GM19035 (cell line): ENCODE measurements around the gene OLIG1.

ENCODE experiments used
- ATAC-seq: cut with Tn5 transposase; IDR thresholded peaks from one replicate; pipeline ENCODE4 v1.9.1; 2021; ENCODE audit not compliant: unreplicated experiment

OLIG1 gene, protein sequence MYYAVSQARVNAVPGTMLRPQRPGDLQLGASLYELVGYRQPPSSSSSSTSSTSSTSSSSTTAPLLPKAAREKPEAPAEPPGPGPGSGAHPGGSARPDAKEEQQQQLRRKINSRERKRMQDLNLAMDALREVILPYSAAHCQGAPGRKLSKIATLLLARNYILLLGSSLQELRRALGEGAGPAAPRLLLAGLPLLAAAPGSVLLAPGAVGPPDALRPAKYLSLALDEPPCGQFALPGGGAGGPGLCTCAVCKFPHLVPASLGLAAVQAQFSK

DNA sequence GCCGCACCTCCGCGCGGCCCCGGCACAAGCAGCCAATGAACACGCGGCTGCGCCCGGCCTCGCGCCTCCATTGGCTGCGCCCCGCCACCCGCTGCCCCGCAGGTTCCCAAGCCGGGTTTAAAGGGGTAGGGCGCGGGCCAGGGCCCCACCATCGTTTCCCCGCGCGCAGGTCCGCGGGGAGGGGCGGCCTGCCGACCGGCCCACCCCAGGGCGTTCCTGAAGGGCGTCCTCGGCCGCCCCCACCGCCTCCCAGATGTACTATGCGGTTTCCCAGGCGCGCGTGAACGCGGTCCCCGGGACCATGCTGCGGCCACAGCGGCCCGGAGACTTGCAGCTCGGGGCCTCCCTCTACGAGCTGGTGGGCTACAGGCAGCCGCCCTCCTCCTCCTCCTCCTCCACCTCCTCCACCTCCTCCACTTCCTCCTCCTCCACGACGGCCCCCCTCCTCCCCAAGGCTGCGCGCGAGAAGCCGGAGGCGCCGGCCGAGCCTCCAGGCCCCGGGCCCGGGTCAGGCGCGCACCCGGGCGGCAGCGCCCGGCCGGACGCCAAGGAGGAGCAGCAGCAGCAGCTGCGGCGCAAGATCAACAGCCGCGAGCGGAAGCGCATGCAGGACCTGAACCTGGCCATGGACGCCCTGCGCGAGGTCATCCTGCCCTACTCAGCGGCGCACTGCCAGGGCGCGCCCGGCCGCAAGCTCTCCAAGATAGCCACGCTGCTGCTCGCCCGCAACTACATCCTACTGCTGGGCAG lies at the start of gene OLIG1:
Gene OLIG1 (plus strand): TSS at position 148 of the 750 bp plus-strand sequence. CDS start 106 bp downstream, at position 254.
- no peak for ATAC-seq

DNA sequence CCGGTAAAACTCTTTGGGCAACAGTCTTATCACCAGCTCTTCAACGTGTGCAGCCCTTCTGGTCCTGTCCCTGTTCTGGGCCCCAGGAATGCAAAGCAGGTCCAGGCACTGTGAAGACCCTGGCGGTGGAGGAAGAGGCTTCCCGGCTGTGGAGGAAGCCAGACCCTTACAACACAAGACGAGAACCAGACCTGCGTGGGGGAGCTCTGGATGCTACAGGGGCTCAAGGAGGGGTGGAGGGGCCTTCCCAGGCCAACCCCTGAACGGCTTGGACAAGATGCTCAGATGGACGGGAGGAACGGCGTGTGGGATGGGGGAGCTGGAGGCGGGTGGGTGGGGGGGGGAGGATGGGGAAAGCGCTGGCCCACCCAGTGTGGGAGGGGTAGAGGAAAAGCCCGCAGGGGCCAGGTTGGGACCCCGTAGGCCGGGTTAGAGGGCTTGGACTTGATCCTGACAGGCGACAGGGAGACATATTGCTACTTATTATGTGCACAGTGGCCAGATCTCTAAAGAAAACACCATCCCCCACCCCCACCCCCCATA lies 49.3 kb upstream of the OLIG1 start:
- no peak for ATAC-seq

DNA sequence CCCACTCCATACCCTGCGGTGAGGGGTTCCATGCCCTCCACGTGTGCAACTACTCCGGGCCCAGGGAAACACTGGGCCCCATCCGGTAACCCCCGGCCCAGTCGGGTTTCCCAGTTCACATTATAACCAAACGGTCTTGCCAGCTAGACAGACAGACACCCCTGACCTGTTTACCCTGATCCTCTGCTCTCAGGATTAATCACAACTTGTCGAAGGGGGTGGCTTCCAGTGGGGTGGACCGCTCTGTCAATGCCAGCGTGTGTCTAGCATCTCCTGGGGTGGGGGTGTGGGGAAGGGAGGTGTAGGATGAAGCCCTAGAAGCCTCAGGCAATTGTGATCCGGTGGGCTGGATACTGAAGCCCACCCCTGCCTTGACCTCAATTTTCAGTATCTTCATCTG lies 48.8 kb upstream of the OLIG1 start:
- ATAC-seq = no peak

DNA sequence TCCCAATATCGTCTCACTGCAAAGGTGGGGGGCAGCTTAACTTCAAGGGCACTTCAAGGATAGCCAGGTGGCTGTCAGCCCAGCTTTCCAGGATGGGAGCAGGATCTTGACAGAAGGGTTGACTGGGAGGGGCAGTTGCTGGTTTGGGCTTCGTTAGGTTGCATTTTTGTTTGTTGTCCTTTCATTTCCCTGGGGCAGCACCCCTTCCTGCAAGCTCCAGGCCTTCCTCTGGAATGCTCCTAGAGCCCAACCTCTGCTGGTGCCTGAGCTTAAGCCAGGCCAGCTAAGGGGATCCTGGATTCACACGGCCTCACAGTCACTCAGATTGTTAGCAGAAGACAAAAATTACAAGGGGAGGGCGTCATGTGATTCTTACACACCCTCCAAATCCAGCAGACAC lies 48.3 kb upstream of the OLIG1 start:
- no peak for ATAC-seq

DNA sequence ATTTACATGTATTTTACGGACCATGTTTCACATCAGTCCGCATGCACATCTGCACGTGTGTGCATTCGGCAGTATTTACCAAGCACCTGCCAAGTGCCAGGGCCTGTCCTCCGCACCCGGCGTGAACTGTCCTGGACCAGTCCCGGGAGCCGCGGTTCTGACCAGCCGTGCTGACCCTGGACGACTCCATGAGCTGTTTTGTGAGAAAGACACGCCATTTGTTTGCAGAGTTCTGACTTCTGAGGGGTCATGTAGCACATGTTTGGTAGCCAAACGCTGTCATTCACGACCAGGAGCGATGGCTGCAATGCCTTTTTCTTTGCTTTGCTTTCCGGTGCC lies 47.5 kb upstream of the OLIG1 start:
- no peak for ATAC-seq

DNA sequence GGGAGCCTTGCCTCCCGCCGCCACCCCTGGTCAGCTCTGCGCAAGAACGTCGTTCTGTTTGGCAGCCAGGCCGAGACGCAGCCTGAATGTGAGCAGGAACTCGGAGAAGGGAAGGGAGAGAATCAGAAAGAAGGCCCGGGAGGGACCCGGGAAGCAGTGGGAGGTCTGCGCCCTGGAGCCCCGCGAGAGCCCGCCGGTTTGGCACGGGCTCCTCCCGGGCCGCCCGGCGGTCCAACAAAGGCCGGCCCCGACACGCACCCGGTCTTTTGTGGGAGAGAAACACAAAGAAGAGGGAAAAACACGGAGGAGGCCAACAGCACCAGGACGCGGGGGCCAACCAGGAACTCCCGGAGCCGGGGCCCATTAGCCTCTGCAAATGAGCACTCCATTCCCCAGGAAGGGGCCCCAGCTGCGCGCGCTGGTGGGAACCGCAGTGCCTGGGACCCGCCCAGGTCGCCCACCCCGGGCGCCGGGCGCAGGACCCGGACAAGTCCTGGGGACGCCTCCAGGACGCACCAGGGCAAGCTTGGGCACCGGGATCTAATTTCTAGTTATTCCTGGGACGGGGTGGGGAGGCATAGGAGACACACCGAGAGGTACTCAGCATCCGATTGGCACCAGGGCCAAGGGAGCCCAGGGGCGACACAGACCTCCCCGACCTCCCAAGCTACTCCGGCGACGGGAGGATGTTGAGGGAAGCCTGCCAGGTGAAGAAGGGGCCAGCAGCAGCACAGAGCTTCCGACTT lies 46.9 kb upstream of the OLIG1 start:
- ATAC-seq = no peak

DNA sequence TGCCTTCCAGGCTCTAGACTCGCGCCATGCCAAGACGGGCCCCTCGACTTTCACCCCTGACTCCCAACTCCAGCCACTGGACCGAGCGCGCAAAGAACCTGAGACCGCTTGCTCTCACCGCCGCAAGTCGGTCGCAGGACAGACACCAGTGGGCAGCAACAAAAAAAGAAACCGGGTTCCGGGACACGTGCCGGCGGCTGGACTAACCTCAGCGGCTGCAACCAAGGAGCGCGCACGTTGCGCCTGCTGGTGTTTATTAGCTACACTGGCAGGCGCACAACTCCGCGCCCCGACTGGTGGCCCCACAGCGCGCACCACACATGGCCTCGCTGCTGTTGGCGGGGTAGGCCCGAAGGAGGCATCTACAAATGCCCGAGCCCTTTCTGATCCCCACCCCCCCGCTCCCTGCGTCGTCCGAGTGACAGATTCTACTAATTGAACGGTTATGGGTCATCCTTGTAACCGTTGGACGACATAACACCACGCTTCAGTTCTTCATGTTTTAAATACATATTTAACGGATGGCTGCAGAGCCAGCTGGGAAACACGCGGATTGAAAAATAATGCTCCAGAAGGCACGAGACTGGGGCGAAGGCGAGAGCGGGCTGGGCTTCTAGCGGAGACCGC lies 46.3 kb upstream of the OLIG1 start:
- ATAC-seq = no peak

DNA sequence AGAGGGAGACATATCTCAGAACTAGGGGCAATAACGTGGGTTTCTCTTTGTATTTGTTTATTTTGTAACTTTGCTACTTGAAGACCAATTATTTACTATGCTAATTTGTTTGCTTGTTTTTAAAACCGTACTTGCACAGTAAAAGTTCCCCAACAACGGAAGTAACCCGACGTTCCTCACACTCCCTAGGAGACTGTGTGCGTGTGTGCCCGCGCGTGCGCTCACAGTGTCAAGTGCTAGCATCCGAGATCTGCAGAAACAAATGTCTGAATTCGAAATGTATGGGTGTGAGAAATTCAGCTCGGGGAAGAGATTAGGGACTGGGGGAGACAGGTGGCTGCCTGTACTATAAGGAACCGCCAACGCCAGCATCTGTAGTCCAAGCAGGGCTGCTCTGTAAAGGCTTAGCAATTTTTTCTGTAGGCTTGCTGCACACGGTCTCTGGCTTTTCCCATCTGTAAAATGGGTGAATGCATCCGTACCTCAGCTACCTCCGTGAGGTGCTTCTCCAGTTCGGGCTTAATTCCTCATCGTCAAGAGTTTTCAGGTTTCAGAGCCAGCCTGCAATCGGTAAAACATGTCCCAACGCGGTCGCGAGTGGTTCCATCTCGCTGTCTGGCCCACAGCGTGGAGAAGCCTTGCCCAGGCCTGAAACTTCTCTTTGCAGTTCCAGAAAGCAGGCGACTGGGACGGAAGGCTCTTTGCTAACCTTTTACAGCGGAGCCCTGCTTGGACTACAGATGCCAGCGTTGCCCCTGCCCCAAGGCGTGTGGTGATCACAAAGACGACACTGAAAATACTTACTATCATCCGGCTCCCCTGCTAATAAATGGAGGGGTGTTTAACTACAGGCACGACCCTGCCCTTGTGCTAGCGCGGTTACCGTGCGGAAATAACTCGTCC lies 45.5 kb upstream of the OLIG1 start:
- no peak for ATAC-seq

DNA sequence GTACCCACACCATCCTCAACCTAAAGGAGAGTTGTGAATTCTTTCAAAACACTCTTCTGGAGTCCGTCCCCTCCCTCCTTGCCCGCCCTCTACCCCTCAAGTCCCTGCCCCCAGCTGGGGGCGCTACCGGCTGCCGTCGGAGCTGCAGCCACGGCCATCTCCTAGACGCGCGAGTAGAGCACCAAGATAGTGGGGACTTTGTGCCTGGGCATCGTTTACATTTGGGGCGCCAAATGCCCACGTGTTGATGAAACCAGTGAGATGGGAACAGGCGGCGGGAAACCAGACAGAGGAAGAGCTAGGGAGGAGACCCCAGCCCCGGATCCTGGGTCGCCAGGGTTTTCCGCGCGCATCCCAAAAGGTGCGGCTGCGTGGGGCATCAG lies 44.8 kb upstream of the OLIG1 start:
- ATAC-seq = no peak

DNA sequence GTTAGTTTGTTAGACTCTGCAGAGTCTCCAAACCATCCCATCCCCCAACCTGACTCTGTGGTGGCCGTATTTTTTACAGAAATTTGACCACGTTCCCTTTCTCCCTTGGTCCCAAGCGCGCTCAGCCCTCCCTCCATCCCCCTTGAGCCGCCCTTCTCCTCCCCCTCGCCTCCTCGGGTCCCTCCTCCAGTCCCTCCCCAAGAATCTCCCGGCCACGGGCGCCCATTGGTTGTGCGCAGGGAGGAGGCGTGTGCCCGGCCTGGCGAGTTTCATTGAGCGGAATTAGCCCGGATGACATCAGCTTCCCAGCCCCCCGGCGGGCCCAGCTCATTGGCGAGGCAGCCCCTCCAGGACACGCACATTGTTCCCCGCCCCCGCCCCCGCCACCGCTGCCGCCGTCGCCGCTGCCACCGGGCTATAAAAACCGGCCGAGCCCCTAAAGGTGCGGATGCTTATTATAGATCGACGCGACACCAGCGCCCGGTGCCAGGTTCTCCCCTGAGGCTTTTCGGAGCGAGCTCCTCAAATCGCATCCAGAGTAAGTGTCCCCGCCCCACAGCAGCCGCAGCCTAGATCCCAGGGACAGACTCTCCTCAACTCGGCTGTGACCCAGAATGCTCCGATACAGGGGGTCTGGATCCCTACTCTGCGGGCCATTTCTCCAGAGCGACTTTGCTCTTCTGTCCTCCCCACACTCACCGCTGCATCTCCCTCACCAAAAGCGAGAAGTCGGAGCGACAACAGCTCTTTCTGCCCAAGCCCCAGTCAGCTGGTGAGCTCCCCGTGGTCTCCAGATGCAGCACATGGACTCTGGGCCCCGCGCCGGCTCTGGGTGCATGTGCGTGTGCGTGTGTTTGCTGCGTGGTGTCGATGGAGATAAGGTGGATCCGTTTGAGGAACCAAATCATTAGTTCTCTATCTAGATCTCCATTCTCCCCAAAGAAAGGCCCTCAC lies 44.2 kb upstream of the OLIG1 start, which contains the start of gene OLIG2:
Gene OLIG2 (plus strand): TSS at position 447 of the 954 bp plus-strand sequence. CDS start 928 bp downstream, outside the sequence.
- no peak for ATAC-seq

DNA sequence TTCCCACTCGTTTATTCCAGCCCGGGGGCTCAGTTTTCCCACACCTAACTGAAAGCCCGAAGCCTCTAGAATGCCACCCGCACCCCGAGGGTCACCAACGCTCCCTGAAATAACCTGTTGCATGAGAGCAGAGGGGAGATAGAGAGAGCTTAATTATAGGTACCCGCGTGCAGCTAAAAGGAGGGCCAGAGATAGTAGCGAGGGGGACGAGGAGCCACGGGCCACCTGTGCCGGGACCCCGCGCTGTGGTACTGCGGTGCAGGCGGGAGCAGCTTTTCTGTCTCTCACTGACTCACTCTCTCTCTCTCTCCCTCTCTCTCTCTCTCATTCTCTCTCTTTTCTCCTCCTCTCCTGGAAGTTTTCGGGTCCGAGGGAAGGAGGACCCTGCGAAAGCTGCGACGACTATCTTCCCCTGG lies 43.5 kb upstream of the OLIG1 start:
- ATAC-seq = no peak

DNA sequence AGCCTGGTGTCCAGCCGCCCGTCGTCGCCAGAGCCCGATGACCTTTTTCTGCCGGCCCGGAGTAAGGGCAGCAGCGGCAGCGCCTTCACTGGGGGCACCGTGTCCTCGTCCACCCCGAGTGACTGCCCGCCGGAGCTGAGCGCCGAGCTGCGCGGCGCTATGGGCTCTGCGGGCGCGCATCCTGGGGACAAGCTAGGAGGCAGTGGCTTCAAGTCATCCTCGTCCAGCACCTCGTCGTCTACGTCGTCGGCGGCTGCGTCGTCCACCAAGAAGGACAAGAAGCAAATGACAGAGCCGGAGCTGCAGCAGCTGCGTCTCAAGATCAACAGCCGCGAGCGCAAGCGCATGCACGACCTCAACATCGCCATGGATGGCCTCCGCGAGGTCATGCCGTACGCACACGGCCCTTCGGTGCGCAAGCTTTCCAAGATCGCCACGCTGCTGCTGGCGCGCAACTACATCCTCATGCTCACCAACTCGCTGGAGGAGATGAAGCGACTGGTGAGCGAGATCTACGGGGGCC lies 43.0 kb upstream of the OLIG1 start:
- ATAC-seq = no peak

DNA sequence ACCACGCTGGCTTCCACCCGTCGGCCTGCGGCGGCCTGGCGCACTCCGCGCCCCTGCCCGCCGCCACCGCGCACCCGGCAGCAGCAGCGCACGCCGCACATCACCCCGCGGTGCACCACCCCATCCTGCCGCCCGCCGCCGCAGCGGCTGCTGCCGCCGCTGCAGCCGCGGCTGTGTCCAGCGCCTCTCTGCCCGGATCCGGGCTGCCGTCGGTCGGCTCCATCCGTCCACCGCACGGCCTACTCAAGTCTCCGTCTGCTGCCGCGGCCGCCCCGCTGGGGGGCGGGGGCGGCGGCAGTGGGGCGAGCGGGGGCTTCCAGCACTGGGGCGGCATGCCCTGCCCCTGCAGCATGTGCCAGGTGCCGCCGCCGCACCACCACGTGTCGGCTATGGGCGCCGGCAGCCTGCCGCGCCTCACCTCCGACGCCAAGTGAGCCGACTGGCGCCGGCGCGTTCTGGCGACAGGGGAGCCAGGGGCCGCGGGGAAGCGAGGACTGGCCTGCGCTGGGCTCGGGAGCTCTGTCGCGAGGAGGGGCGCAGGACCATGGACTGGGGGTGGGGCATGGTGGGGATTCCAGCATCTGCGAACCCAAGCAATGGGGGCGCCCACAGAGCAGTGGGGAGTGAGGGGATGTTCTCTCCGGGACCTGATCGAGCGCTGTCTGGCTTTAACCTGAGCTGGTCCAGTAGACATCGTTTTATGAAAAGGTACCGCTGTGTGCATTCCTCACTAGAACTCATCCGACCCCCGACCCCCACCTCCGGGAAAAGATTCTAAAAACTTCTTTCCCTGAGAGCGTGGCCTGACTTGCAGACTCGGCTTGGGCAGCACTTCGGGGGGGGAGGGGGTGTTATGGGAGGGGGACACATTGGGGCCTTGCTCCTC lies 42.3 kb upstream of the OLIG1 start:
- no peak for ATAC-seq

DNA sequence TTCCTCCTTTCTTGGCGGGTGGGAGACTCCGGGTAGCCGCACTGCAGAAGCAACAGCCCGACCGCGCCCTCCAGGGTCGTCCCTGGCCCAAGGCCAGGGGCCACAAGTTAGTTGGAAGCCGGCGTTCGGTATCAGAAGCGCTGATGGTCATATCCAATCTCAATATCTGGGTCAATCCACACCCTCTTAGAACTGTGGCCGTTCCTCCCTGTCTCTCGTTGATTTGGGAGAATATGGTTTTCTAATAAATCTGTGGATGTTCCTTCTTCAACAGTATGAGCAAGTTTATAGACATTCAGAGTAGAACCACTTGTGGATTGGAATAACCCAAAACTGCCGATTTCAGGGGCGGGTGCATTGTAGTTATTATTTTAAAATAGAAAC lies 41.7 kb upstream of the OLIG1 start:
- ATAC-seq = no peak

DNA sequence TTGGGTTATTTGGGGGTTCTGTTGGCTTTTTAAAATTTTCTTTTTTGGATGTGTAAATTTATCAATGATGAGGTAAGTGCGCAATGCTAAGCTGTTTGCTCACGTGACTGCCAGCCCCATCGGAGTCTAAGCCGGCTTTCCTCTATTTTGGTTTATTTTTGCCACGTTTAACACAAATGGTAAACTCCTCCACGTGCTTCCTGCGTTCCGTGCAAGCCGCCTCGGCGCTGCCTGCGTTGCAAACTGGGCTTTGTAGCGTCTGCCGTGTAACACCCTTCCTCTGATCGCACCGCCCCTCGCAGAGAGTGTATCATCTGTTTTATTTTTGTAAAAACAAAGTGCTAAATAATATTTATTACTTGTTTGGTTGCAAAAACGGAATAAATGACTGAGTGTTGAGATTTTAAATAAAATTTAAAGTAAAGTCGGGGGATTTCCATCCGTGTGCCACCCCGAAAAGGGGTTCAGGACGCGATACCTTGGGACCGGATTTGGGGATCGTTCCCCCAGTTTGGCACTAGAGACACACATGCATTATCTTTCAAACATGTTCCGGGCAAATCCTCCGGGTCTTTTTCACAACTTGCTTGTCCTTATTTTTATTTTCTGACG lies 41.1 kb upstream of the OLIG1 start:
- no peak for ATAC-seq

DNA sequence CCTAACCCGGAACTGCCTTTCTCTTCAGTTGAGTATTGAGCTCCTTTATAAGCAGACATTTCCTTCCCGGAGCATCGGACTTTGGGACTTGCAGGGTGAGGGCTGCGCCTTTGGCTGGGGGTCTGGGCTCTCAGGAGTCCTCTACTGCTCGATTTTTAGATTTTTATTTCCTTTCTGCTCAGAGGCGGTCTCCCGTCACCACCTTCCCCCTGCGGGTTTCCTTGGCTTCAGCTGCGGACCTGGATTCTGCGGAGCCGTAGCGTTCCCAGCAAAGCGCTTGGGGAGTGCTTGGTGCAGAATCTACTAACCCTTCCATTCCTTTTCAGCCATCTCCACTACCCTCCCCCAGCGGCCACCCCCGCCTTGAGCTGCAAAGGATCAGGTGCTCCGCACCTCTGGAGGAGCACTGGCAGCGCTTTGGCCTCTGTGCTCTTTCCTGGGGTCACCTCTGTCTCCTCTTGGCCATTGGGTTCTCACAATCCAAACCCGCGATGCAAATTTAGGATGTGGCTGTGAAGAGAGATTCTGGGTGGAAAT lies 40.5 kb upstream of the OLIG1 start:
- no peak for ATAC-seq

DNA sequence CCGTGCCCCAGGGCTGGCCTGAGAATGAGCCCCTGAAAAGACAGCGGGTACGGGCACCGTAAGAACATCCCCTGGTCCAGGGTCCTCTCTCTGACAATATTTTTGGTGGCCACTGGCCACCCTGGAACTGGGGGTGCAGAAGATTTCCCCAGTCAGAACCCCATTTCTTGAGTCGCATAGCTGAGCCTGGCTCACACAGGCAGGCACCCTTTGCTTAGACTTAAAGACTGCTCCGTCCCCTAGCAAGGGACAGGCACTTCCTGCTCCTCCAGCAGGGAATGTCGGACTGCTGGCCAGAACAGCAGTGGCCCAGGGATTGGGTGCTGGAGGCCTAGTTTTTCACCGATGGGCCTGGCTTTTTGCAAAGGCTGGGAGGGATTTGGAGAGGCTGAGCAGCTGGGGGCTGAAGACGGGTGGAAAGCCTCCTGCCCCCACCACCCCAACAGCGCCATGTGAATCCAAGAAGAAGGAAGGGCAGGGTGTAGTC lies 39.9 kb upstream of the OLIG1 start:
- no peak for ATAC-seq
